GM18526 (cell line): ENCODE measurements around the gene NDUFV1.

Source experiments
- POLR2A ChIP-seq: IDR thresholded peaks from 3 replicates; pipeline ENCODE4 v1.6.1; 2011; ENCODE audit not compliant: insufficient read length; ENCODE audit errors: extremely low read depth

NDUFV1 gene

GRCh38 chr11:67632982-67633755 is 26.4 kb downstream of the NDUFV1 start:
- no peak for TF ChIP-seq POLR2A

- TF ChIP-seq POLR2A: no peak
Measured at GRCh38 chr11:67633758-67634365, 27.1 kb downstream of the NDUFV1 start.

- no peak for TF ChIP-seq POLR2A
Measured at GRCh38 chr11:67634366-67635230, 27.9 kb downstream of the NDUFV1 start.

- no peak for TF ChIP-seq POLR2A
Measured at GRCh38 chr11:67635231-67635521, 28.4 kb downstream of the NDUFV1 start.

GRCh38 chr11:67636962-67637361 is 30.2 kb downstream of the NDUFV1 start:
- TF ChIP-seq POLR2A: no peak

- TF ChIP-seq POLR2A: no peak
Measured at GRCh38 chr11:67638535-67639437, 32.0 kb downstream of the NDUFV1 start.

- no peak for TF ChIP-seq POLR2A
Measured at GRCh38 chr11:67639438-67639859, 32.7 kb downstream of the NDUFV1 start, which contains the start of gene TBX10. Gene TBX10, minus strand, starts transcription at chr11:67639763. Its CDS starts 291 bp downstream, at chr11:67639472.

- no peak for TF ChIP-seq POLR2A
Measured at GRCh38 chr11:67640021-67640757, 33.5 kb downstream of the NDUFV1 start.

- TF ChIP-seq POLR2A: no peak
Measured at GRCh38 chr11:67640758-67641337, 34.1 kb downstream of the NDUFV1 start.

GRCh38 chr11:67641338-67642172 is 34.8 kb downstream of the NDUFV1 start:
- no peak for TF ChIP-seq POLR2A

GRCh38 chr11:67642173-67643120 is 35.7 kb downstream of the NDUFV1 start:
- no peak for TF ChIP-seq POLR2A

GRCh38 chr11:67644042-67644441 is 37.3 kb downstream of the NDUFV1 start:
- no peak for TF ChIP-seq POLR2A
